GM12873 (cell line): ENCODE results near the gene STK32C.

Source experiments
- TF ChIP-seq, protein P1 (sequence below): IDR thresholded peaks from 2 replicates; pipeline ENCODE4 v1.5.1; 2012; ENCODE audit warnings: low read depth, mild to moderate bottlenecking, moderate library complexity, low read length, control low read depth; ENCODE audit not compliant: insufficient read depth; ENCODE audit errors: missing control alignments

Gene STK32C

DNA sequence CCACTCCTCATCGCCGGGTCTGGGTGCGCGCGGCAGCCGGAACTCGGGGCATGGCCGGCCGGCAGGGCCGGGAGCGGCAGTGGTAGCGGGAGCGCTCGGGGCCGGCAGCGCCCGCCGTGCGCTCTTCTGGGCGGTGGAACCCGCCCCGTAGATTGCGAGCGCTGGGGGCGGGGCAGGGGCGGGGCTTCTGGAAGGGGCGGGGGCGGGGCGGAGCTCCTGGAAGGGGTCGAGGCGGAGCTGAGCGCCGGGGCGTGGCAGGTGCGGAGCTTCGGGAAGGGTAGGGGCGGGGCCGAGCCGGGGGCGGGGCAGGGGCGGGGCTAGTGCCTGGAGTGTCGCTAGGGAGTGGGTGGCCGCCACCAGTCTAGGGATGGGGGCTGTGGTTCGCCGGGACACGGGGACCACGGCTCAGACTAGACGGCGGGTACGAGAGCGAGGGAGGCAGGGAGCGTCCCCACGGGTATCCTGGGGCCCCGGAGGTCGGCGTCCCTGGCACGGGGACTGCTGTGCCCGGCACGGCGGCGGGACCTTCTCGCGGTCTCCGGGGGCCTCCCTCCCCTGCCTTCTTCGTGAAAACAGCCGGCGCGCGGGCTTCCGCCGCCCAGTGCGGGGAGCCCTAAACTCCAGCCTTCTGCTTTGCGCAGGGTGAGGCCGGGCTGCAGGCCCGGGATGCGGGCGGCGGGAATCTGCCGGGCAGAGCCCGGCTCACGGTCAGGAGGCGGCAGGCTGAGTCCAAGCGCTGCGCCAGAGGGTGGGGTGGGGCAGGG, at the start of gene STK32C:
Gene STK32C, minus strand, starts transcription at position 128 of the 764 bp plus-strand sequence. Its CDS starts 117 bp downstream, at position 11.
- TF ChIP-seq, protein P1, sequence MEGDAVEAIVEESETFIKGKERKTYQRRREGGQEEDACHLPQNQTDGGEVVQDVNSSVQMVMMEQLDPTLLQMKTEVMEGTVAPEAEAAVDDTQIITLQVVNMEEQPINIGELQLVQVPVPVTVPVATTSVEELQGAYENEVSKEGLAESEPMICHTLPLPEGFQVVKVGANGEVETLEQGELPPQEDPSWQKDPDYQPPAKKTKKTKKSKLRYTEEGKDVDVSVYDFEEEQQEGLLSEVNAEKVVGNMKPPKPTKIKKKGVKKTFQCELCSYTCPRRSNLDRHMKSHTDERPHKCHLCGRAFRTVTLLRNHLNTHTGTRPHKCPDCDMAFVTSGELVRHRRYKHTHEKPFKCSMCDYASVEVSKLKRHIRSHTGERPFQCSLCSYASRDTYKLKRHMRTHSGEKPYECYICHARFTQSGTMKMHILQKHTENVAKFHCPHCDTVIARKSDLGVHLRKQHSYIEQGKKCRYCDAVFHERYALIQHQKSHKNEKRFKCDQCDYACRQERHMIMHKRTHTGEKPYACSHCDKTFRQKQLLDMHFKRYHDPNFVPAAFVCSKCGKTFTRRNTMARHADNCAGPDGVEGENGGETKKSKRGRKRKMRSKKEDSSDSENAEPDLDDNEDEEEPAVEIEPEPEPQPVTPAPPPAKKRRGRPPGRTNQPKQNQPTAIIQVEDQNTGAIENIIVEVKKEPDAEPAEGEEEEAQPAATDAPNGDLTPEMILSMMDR: no peak

DNA sequence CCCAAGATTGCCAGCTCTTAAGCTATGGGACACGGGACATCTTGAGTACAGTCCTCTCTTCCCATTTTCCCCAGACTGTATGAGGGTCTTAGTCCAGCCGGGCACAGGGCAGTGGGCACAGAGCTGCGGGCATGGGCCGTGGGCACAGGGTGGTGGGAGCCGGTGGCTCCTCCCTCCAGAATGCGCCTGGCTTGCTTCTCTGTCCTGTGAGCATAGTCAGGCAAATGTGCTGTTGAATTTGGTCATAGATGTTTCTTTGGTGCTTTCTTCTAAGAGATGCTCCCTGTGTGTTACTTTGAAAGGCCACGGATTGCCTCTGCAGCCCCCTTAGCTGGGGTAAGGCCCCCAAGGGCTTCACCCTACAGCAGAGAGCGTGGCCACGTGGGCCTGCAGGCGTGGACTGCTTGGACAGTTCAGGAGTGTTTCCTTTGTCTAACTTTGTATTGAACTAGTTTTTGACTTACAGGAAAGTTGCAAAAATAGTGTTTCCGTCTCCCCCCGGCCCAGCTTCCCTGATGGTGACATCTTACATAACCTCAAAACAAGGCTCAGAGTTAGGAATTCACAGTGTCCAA, 49.0 kb upstream of the STK32C start:
- TF ChIP-seq, protein P1: no peak

DNA sequence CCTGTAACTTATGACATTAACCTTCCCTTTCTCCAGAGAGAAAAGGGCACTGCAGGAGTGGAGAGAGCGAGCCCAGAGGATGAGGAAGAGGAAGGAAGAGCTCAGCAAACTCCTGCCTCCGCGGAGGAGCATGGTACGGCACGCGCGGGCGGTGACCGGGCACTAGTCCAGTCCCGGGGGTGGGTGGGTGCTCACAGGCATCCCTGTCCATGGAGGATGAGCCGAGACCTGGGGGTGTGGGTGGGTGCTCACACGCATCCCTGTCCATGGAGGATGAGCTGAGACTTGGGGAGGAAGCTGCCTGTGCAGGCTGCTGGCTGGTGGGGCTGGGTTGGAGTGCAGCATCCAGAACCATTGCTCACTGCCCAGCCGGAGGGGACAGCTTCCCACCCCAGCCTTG, 48.0 kb upstream of the STK32C start:
- TF ChIP-seq, protein P1: no peak

- TF ChIP-seq, protein P1: no peak
Observed at GRCh38 chr10:132355297-132355696, 47.5 kb upstream of the STK32C start.

DNA sequence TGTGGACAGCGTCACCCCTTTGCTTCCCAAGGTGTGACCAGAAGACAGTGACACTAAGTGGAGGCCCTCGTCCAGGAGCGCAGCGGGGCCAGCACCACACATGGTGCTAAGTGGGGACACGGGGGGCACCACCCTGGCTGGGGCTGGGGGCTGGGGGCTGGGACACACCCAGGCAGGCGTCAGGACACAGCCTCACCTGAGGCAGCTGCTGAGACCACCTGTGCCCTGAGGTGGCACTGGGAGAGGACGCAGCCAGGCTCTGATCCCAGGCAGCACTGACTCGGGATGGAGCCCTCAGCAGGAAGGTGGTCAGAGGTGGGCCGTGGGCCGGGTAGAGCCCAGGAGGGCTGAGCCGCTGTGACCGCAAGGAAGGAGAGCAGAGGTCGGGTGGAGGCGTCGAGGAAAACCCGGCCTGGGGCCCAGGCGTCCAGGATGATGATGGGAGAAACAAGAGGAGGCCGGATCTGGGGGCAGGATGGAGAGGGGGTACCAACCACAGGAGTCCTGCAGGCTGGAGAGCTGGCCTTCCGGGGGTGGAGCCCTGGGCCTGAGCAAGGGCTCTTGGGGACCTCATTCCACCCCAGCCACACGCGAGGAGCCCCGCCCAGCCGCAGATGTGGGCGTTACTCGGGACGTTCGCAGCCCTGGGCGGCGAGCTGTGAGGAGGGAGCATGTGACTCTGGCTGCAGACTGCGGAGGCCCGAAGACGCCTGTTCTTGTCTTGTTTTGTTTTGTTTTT, 46.8 kb upstream of the STK32C start:
- TF ChIP-seq, protein P1: no peak

GRCh38 chr10:132353456-132354355, 46.0 kb upstream of the STK32C start:
- TF ChIP-seq, protein P1: no peak
